ENCODE results near the gene TMEM45A. TPM values are rescaled to one million over a fixed set of nuclear protein-coding genes. Genes with fewer than 3 reads are reported as not detected.
A peak's percentile ranks its signal among the peaks of the same experiment; 100 is the strongest.
"Not testable (repeated sequence)": the region's sequence is repeated elsewhere in the genome, so short reads cannot be mapped to it uniquely, and the experiment has no call there.

The TMEM45A gene
- total RNA-seq, 1 experiment from 2014 or later, result 48.5 TPM

DNA sequence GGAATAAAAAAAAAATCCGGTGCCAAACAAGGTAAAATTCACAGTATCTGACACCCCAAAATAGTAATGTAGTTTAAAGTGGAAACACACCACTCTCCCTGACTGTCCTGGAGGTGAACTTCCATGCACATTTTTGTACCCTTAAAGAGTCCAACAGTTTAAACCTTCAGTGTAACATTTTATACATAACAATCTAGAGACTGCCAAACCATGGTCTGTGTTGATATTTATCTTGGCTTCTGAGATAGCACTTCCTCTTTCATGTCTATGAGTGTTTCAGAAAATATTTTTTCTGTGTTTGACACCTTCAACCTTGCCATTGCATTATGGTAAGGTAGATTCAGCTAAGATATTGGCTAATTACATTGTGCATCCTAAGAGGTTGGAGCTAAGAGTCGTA lies 13.9 kb downstream of the TMEM45A start:
- DNase-seq (ENCODE audit: low read depth in 1 of 2, low spot score in 2 of 2), result no peak
- Histone ChIP-seq H3K9me3 (replicated peaks) (no peaks in the 10 kb centered on the region), H3K4me1 (replicated peaks) (no peaks in the 10 kb centered on the region), H3K4me3 (no peak overlapping the region), H3K36me3 (no peaks in the 10 kb centered on the region), H3K27me3 (replicated peaks) (no peaks in the 10 kb centered on the region), H3K27ac (no peak overlapping the region)

DNA sequence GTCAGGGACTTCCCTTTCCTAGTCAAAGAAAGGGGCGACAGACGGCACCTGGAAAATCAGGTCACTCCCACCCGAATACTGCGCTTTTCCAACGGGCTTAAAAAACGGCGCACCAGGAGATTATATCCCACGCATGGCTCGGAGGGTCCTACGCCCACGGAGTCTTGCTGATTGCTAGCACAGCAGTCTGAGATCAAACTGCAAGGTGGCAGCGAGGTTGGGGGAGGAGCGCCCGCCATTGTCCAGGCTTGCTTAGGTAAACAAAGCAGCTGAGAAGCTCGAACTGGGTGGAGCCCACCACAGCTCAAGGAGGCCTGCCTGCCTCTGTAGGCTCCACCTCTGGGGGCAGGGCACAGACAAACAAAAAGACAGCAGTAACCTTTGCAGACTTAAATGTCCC lies 17.4 kb downstream of the TMEM45A start:
- not testable (repeated sequence) for H3K4me1 ChIP-seq (replicated peaks); H3K27me3 ChIP-seq (replicated peaks); H3K4me3 ChIP-seq; H3K36me3 ChIP-seq; DNase-seq (ENCODE audit: low read depth in 1 of 2, low spot score in 2 of 2); H3K27ac ChIP-seq; H3K9me3 ChIP-seq (replicated peaks)

DNA sequence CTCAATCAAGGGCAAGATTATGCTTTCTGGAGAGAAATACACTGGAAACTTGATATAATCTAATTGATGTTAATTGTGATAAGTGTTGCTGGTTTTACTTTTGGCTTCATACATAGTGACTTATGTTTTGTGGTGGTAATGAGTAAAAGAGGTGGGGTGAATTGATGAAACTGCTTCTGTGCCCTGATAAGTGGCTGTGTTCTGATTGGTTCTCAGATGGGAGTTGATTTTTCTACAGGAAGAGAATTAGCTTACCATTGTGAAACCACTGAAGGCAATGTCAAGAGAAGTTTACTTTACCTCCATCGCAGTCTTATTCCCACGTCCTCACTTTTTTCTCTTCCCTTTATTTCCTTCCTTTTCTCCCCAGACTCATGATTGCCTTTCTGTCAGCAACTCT lies 23.8 kb downstream of the TMEM45A start:
- H3K4me1 ChIP-seq (replicated peaks), result no peaks in the 10 kb centered on the region
- no peaks in the 10 kb centered on the region for H3K27me3 ChIP-seq (replicated peaks)
- H3K9me3 ChIP-seq (replicated peaks), result no peaks in the 10 kb centered on the region
- H3K4me3 ChIP-seq, result no peak overlapping the region
- H3K36me3 ChIP-seq, result no peaks in the 10 kb centered on the region; the same call in 1 of the 2 replicates
- H3K27ac ChIP-seq, result no peak overlapping the region
- DNase-seq (ENCODE audit: low read depth in 1 of 2, low spot score in 2 of 2), result no peak

DNA sequence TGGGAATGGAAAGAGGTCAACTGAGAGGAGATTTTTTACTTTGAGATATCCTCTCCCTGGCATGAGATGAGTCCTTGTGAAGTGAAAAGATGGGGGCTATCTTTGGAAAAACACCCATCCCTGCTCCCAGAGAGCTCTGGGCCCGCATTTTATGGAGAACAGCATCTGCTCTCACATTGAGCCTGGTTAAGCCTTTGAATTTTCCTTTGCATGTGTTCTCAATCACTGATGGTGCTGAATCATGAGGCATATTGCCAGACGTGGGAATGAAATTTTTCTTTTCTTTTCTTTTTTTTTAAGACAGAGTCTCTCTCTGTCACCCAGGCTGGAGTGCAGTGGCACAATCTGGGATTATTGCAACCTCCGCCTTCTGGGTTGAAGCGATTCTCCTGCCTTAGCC lies 24.4 kb downstream of the TMEM45A start:
- Histone ChIP-seq H3K9me3 (replicated peaks) (no peaks in the 10 kb centered on the region), H3K27ac (no peak overlapping the region)
- no peak for DNase-seq (ENCODE audit: low read depth in 1 of 2, low spot score in 2 of 2)

DNA sequence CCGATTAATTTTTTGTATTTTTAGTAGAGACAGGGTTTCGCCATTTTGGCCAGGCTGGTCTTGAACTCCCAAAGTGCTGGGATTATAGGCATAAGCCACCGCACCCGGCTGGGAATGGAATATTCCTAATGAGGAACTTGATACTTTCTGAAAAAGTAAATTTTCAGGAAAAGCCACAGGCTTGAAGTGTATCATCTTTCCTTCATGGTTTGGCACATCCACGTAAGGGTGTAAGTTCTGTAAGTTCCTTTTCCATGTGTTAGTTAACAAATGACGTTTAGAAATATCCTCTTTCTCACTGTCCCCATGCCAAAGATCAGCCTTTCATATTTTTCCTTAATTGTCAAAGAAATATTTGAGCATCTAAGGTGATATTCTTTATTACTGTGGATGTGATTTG lies 24.9 kb downstream of the TMEM45A start:
- DNase-seq (ENCODE audit: low read depth in 1 of 2, low spot score in 2 of 2), result no peak
- Histone ChIP-seq H3K27ac (no peak overlapping the region), H3K9me3 (replicated peaks) (no peaks in the 10 kb centered on the region), H3K4me1 (replicated peaks) (no peaks in the 10 kb centered on the region), H3K36me3 (no peaks in the 10 kb centered on the region; the same call in 1 of the 2 replicates), H3K4me3 (no peak overlapping the region), H3K27me3 (replicated peaks) (no peaks in the 10 kb centered on the region)

More for the DNA sequence above, 24.4 kb downstream of the TMEM45A start:
- Histone ChIP-seq H3K4me1 (replicated peaks) (no peaks in the 10 kb centered on the region), H3K4me3 (no peak overlapping the region), H3K36me3 (no peaks in the 10 kb centered on the region; the same call in 1 of the 2 replicates), H3K27me3 (replicated peaks) (no peaks in the 10 kb centered on the region)

DNA sequence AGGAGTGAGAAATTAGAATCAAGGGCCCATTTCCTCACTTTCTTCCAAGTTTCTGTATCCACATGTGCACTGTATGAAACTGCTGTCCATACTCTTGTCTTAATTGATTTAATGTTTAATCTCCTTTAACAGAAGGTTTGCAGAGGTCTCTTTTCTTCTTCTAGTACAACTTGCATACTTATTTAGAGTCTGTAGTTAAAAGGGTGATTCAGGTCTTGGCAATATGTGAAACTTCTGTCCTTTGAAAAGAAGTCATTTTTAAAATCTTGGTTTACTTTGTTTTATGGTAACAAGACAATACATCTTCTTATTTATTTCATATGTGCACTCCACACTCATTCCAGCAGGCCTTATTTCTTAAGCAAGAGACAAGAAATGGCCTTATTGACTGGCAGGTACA lies 25.8 kb downstream of the TMEM45A start:
- H3K4me1 ChIP-seq (replicated peaks), result no peaks in the 10 kb centered on the region
- no peak overlapping the region for H3K4me3 ChIP-seq
- H3K27ac ChIP-seq, result no peak overlapping the region
- H3K9me3 ChIP-seq (replicated peaks), result no peaks in the 10 kb centered on the region
- DNase-seq (ENCODE audit: low read depth in 1 of 2, low spot score in 2 of 2), result no peak
- H3K36me3 ChIP-seq, result no peaks in the 10 kb centered on the region; the same call in 1 of the 2 replicates
- no peaks in the 10 kb centered on the region for H3K27me3 ChIP-seq (replicated peaks)

DNA sequence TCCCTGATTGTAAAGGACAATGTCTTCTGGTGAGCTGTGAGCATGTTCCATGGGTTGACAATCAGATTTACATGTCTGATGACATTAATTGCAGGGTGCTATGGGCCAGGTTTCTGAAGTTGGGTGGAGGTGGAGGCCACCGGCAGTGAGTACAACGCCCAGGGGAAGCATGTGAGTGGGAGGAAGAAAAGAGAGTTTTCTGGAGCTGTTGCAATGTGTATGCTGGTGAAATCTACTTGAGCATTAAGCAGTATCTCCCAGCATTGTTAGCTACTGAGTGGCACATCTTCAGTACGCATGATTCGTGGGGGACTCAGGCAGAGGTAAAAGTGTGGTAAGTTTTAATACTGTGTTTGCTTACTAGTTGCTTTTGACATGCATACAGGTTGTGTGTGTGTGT lies 26.6 kb downstream of the TMEM45A start:
- DNase-seq (ENCODE audit: low read depth in 1 of 2, low spot score in 2 of 2), result no peak
- Histone ChIP-seq H3K27ac (no peak overlapping the region), H3K4me3 (no peak overlapping the region), H3K9me3 (replicated peaks) (no peaks in the 10 kb centered on the region), H3K36me3 (no peaks in the 10 kb centered on the region; the same call in 1 of the 2 replicates), H3K27me3 (replicated peaks) (no peaks in the 10 kb centered on the region), H3K4me1 (replicated peaks) (no peaks in the 10 kb centered on the region)

DNA sequence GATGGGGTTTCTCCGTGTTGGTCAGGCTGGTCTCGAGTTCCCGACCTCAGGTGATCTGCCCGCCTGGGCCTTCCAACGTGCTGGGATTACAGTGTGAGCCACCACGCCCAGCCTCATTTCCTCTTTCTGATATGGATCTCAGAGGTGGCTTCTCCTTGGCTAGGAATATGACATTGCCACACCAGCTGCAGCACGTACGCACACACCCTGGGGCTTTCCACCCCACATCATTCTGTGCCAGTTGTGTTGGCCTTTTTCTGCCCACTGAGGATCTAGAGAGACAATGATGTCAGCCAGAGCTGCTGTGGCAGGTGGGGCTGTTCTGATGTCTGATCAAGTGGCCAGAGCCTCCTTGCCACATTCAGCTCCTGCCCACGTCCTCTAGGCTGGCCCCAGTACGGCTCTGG lies 29.0 kb downstream of the TMEM45A start:
- no peaks in the 10 kb centered on the region for H3K9me3 ChIP-seq (replicated peaks)
- H3K36me3 ChIP-seq, result no peaks in the 10 kb centered on the region; the same call in 1 of the 2 replicates
- no peak overlapping the region for H3K4me3 ChIP-seq
- H3K27me3 ChIP-seq (replicated peaks), result no peaks in the 10 kb centered on the region
- DNase-seq (ENCODE audit: low read depth in 1 of 2, low spot score in 2 of 2), result no peak
- peaks cover 14% of the 10 kb centered on the region for H3K4me1 ChIP-seq (replicated peaks)
- no peak overlapping the region for H3K27ac ChIP-seq

DNA sequence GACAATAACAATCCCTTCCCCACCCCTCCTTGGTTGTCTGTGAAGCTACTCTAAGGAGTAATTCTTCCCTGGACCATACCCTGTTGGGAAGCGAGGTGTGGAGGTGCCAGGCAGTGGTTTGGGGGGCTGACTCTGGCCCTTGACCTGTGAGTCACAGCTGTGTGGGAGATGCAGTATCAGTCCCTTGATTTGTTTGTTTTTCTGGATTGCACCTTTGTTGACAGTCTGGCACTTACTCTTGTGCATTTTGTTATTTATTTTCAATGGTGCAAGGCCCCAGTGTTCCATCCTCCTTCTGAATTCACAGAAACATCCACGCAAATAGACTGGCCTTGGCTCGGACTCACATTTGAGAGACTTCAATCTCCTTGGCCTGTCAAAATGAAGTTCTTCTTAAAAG lies 29.7 kb downstream of the TMEM45A start:
- Histone ChIP-seq H3K36me3 (no peaks in the 10 kb centered on the region; the same call in 1 of the 2 replicates), H3K4me3 (no peak overlapping the region), H3K9me3 (replicated peaks) (no peaks in the 10 kb centered on the region), H3K27ac (no peak overlapping the region), H3K4me1 (replicated peaks) (peaks cover 16% of the 10 kb centered on the region), H3K27me3 (replicated peaks) (no peaks in the 10 kb centered on the region)
- DNase-seq (ENCODE audit: low read depth in 1 of 2, low spot score in 2 of 2), result no peak

DNA sequence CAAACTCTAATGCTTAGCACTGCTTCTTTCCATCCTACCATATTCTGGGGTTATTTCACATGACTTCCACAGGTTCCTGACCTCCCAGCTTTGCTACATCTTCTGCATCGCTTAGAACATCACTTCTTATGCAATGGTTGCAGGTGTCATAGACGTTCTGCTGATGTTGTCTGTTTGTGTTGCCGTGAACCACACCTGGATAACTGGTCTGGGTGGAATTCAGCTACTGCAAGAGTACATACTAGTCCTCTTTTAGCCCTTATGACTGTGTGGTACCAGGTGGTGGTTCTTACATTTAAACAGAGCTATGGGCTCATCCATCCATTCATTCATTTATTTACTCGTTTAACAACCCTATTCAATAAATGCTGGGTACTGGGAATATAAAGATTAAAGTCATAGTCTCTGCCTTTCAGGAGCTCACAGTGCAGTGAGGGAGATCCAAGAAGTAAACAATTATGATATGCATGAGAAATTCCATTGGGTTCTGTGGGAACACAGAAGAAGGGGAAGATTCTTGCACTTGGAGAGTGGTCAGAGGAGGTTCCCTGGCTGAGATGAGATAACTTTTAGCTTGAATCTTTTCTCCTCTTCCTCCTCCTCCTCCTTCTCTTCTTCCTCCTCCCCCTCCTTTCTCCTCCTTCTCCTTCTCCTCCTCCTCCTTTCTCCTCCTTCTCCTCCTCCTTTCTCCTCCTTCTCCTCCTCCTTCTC lies 30.8 kb downstream of the TMEM45A start:
- Histone ChIP-seq H3K36me3 (no peaks in the 10 kb centered on the region; the same call in 1 of the 2 replicates), H3K4me3 (no peak overlapping the region), H3K27ac (no peak overlapping the region), H3K27me3 (replicated peaks) (no peaks in the 10 kb centered on the region), H3K4me1 (replicated peaks) (peaks cover 16% of the 10 kb centered on the region), H3K9me3 (replicated peaks) (no peaks in the 10 kb centered on the region)
- no peak for DNase-seq (ENCODE audit: low read depth in 1 of 2, low spot score in 2 of 2)

DNA sequence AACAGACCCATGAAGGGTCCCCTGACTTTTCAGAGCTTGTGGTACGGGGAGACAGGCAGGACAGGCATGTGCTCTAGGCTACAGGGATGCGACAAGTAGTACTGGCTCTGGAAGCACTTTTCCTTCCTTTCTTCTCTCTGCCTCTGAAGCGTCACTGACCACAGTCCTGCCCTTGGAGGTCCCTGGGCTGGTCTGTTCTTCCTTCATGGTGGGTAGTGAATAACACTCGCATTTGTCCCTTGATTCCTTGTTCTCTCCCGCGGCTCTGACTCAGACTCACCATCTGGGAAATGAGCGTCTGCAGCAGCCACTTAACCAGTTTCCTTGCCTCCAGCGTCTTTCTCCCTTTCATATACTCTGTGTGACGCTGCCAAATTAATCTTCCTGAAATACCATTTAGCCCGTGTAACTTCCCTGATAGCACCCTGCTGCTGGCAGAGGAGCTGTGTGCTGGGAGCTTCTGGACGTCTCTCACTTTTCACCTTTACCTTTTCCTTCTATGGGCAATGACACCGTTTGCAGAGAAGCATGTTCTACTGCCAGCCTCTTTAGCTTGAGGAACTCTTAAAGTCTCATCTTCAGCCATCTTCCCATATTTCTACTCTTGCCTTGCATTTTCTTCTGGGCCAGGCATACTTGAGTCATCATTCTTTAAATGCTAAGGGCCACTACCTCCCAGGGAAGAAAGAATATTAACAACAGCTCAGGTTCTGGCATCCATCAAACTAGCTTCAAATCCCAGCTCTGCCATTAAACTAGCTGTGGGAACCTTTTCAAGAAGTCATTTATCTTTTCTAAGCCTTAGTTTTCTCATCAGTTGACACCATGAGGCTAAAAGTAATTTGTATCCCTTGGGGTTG lies 33.6 kb downstream of the TMEM45A start:
- DNase-seq (ENCODE audit: low read depth in 1 of 2, low spot score in 2 of 2), result peak; percentile 73
- Histone ChIP-seq H3K27me3 (replicated peaks) (no peaks in the 10 kb centered on the region), H3K4me1 (replicated peaks) (peaks cover 16% of the 10 kb centered on the region), H3K27ac (peak overlapping the region; percentile 54), H3K9me3 (replicated peaks) (no peaks in the 10 kb centered on the region), H3K36me3 (no peaks in the 10 kb centered on the region), H3K4me3 (no peak overlapping the region)

DNA sequence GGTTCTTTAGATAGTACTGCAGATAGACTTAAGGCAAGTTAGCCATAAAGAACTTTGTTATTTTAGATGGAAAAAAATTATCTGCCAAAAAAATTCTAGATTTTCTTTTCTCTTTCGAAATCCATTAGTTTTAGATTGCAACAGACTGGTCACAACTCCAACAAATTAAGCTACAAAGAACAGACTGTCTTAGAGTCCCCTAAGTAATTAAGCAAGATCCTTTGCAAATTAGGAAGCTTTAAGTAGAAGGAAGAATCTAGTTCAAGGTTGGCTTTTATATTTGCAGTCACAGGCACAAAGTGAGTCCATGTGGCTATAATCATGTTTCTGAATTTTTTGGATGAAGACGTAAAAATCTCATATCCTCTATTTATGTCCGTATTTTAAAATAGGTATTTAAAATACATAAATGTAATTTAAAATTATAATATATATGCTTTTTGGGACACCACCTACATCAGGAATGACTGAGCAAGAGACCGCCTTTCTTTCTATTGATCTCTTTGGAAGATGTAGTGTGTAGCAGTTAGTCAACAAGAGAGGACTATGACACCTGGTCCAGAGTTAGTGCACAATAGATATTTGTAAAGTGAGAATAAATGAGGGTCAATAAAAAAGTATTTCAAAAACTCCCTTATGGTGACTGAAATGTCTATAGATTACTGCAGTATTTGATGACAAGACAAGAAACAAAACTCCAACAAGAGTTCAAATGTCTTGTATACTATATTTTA lies 34.4 kb downstream of the TMEM45A start:
- H3K9me3 ChIP-seq (replicated peaks), result no peaks in the 10 kb centered on the region
- no peaks in the 10 kb centered on the region for H3K27me3 ChIP-seq (replicated peaks)
- H3K4me3 ChIP-seq, result no peak overlapping the region
- H3K4me1 ChIP-seq (replicated peaks), result peaks cover 16% of the 10 kb centered on the region
- H3K36me3 ChIP-seq, result no peaks in the 10 kb centered on the region
- H3K27ac ChIP-seq, result peak overlapping the region; percentile 54
- DNase-seq (ENCODE audit: low read depth in 1 of 2, low spot score in 2 of 2), result no peak

DNA sequence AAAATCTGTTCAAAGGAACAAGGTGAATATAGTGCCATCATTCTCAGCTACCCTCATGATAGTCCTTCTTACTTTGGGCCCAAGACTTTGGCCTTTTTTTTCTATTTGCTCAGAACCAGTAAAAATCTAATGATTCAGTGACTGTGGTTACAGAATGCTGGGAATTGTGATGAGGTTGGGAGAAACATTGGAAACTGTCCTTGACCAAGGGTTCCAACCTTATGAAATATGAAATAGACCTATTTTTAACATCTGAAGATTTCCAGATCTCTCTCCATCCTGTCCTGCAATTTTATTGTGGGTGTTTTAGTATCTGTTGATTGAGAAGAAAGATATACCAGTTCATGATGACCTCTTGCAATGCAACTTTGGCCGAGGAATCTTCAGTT lies 34.9 kb downstream of the TMEM45A start:
- Histone ChIP-seq H3K9me3 (replicated peaks) (no peaks in the 10 kb centered on the region), H3K36me3 (no peaks in the 10 kb centered on the region), H3K27ac (no peak overlapping the region), H3K4me3 (no peak overlapping the region), H3K4me1 (replicated peaks) (peaks cover 16% of the 10 kb centered on the region), H3K27me3 (replicated peaks) (no peaks in the 10 kb centered on the region)
- no peak for DNase-seq (ENCODE audit: low read depth in 1 of 2, low spot score in 2 of 2)

DNA sequence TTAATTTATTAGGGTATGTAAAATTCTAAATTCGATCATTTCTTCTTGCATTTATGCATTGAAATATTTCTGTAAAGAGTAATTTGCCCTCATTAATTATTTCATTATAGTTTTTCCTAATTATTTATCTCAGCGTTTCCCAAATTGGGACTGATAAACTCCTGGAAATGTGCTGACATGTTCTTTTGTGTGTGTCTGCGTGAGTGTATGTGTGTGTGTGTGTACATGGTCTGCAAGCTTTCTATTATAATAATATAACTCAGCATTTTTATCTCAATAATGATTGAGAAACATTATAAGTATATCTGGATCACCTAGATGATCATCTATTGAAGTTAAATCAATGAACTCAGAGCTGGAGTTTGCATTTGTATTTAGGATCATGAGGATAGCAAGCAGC lies 38.7 kb downstream of the TMEM45A start:
- Histone ChIP-seq H3K9me3 (replicated peaks) (no peaks in the 10 kb centered on the region), H3K36me3 (no peaks in the 10 kb centered on the region), H3K4me1 (replicated peaks) (peaks cover 5% of the 10 kb centered on the region), H3K4me3 (no peak overlapping the region), H3K27me3 (replicated peaks) (no peaks in the 10 kb centered on the region), H3K27ac (no peak overlapping the region)
- no peak for DNase-seq (ENCODE audit: low read depth in 1 of 2, low spot score in 2 of 2)
